HepG2 (cell line): Measurements from ENCODE around the gene TRPM5. TPM values are rescaled to one million over a fixed set of nuclear protein-coding genes. Genes with fewer than 3 reads are reported as not detected.

ENCODE experiments used
- ATAC-seq: fragments of 200-7000 bp; cut with Tn5 transposase; 3 replicates; pipeline ENCODE4 v1.9.1; 2020; ENCODE audit warnings: mild to moderate bottlenecking, moderate library complexity
- BruUV-seq: library from RNA; stranded (reverse); fragments of 400-500 nt; replicated peaks from 2 replicates; lab custom pipeline; 2021; lab: Mats Ljungman, UMichigan
- CTCF ChIA-PET: fragments of 300-600 bp; formaldehyde crosslinking; extraction: SDS; loops from one replicate; lab custom pipeline; 2021; ENCODE audit warnings: low total read pairs, inconsistent platforms, low intra/inter-chr PET ratio; lab: Yijun Ruan, JAX
- POLR2A ChIA-PET: fragments of 350-600 bp; sonication (Branson Sonifier 250); formaldehyde crosslinking; loops from one replicate; lab custom pipeline; 2020; ENCODE audit warnings: antibody characterized with exemption, inconsistent platforms; lab: Yijun Ruan, JAX
- DNase-seq: peaks from one replicate; pipeline ENCODE4 v3.0.0-alpha.2; 2015; ENCODE audit warnings: low spot score
- FAIRE-seq: peaks from 3 replicates; lab custom pipeline; 2011; peaks lifted over from hg19 to GRCh38; lab: Jason Lieb, UNC
- H2AFZ ChIP-seq: one replicate; pipeline ENCODE4 v1.6.1; 2011; ENCODE audit warnings: low read length, inconsistent platforms
- H3K27ac ChIP-seq: fragments of 300-600 bp; 3 replicates; pipeline ENCODE4 v1.8.0; 2011; ENCODE audit warnings: mixed run types, mild to moderate bottlenecking, mixed read lengths, low read length, inconsistent platforms; ENCODE audit not compliant: insufficient read depth; ENCODE audit errors: extremely low read length
- H3K27me3 ChIP-seq, 2 experiments: fragments of 200-600 bp in 1 of 2; 2 replicates in 1 of 2; 3 replicates in 1 of 2; pipeline versions ENCODE4 v1.6.0 to v1.8.0; 2011; ENCODE audit warnings: low read length in 2 of 2, mild to moderate bottlenecking in 2 of 2, moderate library complexity in 2 of 2, inconsistent platforms in 1 of 2; ENCODE audit not compliant: insufficient read depth in 2 of 2, control insufficient read depth in 1 of 2
- H3K36me3 ChIP-seq, 2 experiments: fragments of 200-600 bp in 1 of 2; replicated peaks in 1 of 2; 2 replicates in 1 of 2; 3 replicates in 1 of 2; pipeline versions ENCODE4 v1.5.1 to v1.8.0; 2011; ENCODE audit warnings: low read length in 2 of 2, inconsistent platforms in 1 of 2; ENCODE audit not compliant: insufficient read depth in 2 of 2, control insufficient read depth in 1 of 2
- H3K4me1 ChIP-seq: 2 replicates; pipeline ENCODE4 v1.5.1; 2012; ENCODE audit warnings: low read length, inconsistent platforms; ENCODE audit not compliant: insufficient read depth
- H3K4me2 ChIP-seq: 2 replicates; pipeline ENCODE4 v1.6.0; 2011; ENCODE audit warnings: low read depth, low read length, inconsistent platforms
- H3K4me3 ChIP-seq, 3 experiments: fragments of 200-600 bp in 1 of 3; sonication (generic), shearing (Covaris generic) in 1 of 3; replicated peaks in 1 of 3; 2 replicates each; pipeline ENCODE4 v1.5.1; 2011 to 2016; ENCODE audit warnings: low read length in 3 of 3, inconsistent platforms in 2 of 3, low read depth in 2 of 3, mild to moderate bottlenecking in 2 of 3, control low read depth in 1 of 3, mixed read lengths in 1 of 3; ENCODE audit not compliant: insufficient read depth in 1 of 3
- H3K79me2 ChIP-seq: one replicate; pipeline ENCODE4 v1.6.1; 2011; ENCODE audit warnings: low read length, inconsistent platforms; ENCODE audit not compliant: insufficient read depth
- H3K9ac ChIP-seq: 2 replicates; pipeline ENCODE4 v1.6.0; 2011; ENCODE audit warnings: mild to moderate bottlenecking, low read depth, low read length, inconsistent platforms; ENCODE audit not compliant: insufficient read depth
- H3K9me3 ChIP-seq: 2 replicates; pipeline ENCODE4 v1.5.1; 2012; ENCODE audit warnings: mild to moderate bottlenecking, low read length
- H4K20me1 ChIP-seq: 2 replicates; pipeline ENCODE4 v1.6.0; 2011; ENCODE audit warnings: inconsistent platforms, mild to moderate bottlenecking, low read length, moderate library complexity; ENCODE audit not compliant: insufficient read depth
- CSRNP1 ChIP-seq: sonication (generic); formaldehyde crosslinking; IDR thresholded peaks from 2 replicates; pipeline ENCODE4 v1.8.1; 2023; ENCODE audit warnings: mild to moderate bottlenecking, missing genetic modification reagents
- DR1 ChIP-seq: sonication (generic); formaldehyde crosslinking; IDR thresholded peaks from 2 replicates; pipeline ENCODE4 v1.8.0; 2021; ENCODE audit warnings: mild to moderate bottlenecking, missing genetic modification reagents, inconsistent platforms
- ETV5 ChIP-seq: IDR thresholded peaks from 2 replicates; pipeline ENCODE4 v1.6.1; 2018; ENCODE audit warnings: missing biosample characterization, missing genetic modification reagents, inconsistent platforms, borderline replicate concordance
- HDAC1 ChIP-seq: sonication (generic); formaldehyde crosslinking; IDR thresholded peaks from 2 replicates; pipeline ENCODE4 v1.5.1; 2020; ENCODE audit warnings: mild to moderate bottlenecking, missing genetic modification reagents
- PCBP1 ChIP-seq: fragments of 200-400 bp; formaldehyde crosslinking; IDR thresholded peaks from 2 replicates; pipeline ENCODE4 v1.6.1; 2017; ENCODE audit warnings: mild to moderate bottlenecking, low read depth, low read length, borderline replicate concordance
- PRPF4 ChIP-seq: fragments of 200-400 bp; formaldehyde crosslinking; IDR thresholded peaks from 2 replicates; pipeline ENCODE4 v1.6.1; 2016; ENCODE audit warnings: low read length, low read depth; ENCODE audit not compliant: poor library complexity, severe bottlenecking
- SIX4 ChIP-seq: sonication (generic); formaldehyde crosslinking; IDR thresholded peaks from 2 replicates; pipeline ENCODE4 v1.4.0; 2020; ENCODE audit warnings: missing genetic modification reagents
- SKI ChIP-seq: fragments of 450-650 bp; IDR thresholded peaks from one replicate; pipeline ENCODE4 v1.6.1; 2018; ENCODE audit warnings: mild to moderate bottlenecking; ENCODE audit not compliant: partially characterized antibody
- TOPORS ChIP-seq: sonication (generic); formaldehyde crosslinking; IDR thresholded peaks from 2 replicates; pipeline ENCODE4 v1.8.0; 2023; ENCODE audit warnings: mild to moderate bottlenecking, missing genetic modification reagents
- ZBTB3 ChIP-seq: sonication (generic); formaldehyde crosslinking; IDR thresholded peaks from 2 replicates; pipeline ENCODE4 v1.4.0; 2020; ENCODE audit warnings: low read depth, mild to moderate bottlenecking, moderate library complexity, missing genetic modification reagents, borderline replicate concordance
- ZFP90 ChIP-seq: sonication (generic); formaldehyde crosslinking; IDR thresholded peaks from 2 replicates; pipeline ENCODE4 v1.8.0; 2022; ENCODE audit warnings: missing genetic modification reagents, mild to moderate bottlenecking, inconsistent platforms, borderline replicate concordance
- ZNF460 ChIP-seq: sonication (generic); formaldehyde crosslinking; IDR thresholded peaks from 2 replicates; pipeline ENCODE4 v1.5.1; 2020; ENCODE audit warnings: missing genetic modification reagents, mild to moderate bottlenecking, borderline replicate concordance
- ZUFSP ChIP-seq: sonication (generic); formaldehyde crosslinking; IDR thresholded peaks from 2 replicates; pipeline ENCODE4 v1.9.0; 2021; ENCODE audit warnings: missing genetic modification reagents, mild to moderate bottlenecking, borderline replicate concordance
- WGBS: methylation state at CpG from one replicate; pipeline ENCODE4 v1.1.6; 2017; ENCODE audit warnings: low lambda C conversion rate; 5-methylcytosine and 5-hydroxymethylcytosine counted together
- in situ Hi-C: cut with HindIII; loops from 2 replicates; pipeline ENCODE4 v1.10.0; 2017; ENCODE audit warnings: low pct_unique_long_range_greater_than_20kb; ENCODE audit not compliant: extremely low pct_ligation_motif_present
- intact Hi-C: fragments of 100-400 bp; cut with micrococcal nuclease; formaldehyde crosslinking; loops from one replicate; pipeline ENCODE4 v1.10.0; 2022; ENCODE audit not compliant: unreplicated experiment
- polyA plus RNA-seq, 8 experiments: library from polyadenylated mRNA; depleted of rRNA in 3 of 8; stranded (reverse) in 7 of 8; unstranded in 1 of 8; fragments of >200 nt; fragmentation: Illumina TruSeq in 4 of 8; extraction: Trizol in 4 of 8; gene quantifications; 2 replicates each; pipeline versions ENCODE4 v1.2.1 to v1.2.3, GENCODE V29; 2011 to 2016; ENCODE audit warnings: low read depth in 4 of 8, missing spikeins in 1 of 8, mixed read lengths in 1 of 8; ENCODE audit not compliant: insufficient read depth in 1 of 8
- total RNA-seq, 5 experiments: library from RNA; depleted of rRNA; stranded (reverse); fragments of >200 nt; fragmentation: Illumina TruSeq; extraction: Trizol; gene quantifications; 2 replicates each; pipeline ENCODE4 v1.2.3, GENCODE V29; 2016; ENCODE audit warnings: low read depth in 1 of 5
- TF ChIP-seq, protein P1 (sequence below): sonication (generic); IDR thresholded peaks from 2 replicates; pipeline ENCODE4 v1.6.1; 2016; ENCODE audit warnings: low read depth, borderline replicate concordance

Gene TRPM5
- total and polyA plus RNA-seq, 2 of the 13 experiments (the other 11 are each of a cell fraction or from before 2014, with no cell fraction given), result 0.12 TPM; not detected in 1

GRCh38 chr11:2445746-2446551, 1.6 kb upstream of the TRPM5 start:
- ATAC-seq, result no peak; the same call in 2 of the 3 replicates
- intact Hi-C loops (no loop called here), in situ Hi-C loops (no loop called here)
- Histone ChIP-seq H3K4me2 (no peak overlapping the region), H3K4me1 (no peaks in the 10 kb centered on the region), H3K27me3 (peaks cover 20 to 77% of the 10 kb centered on the region in 2 experiments; a peak in 4 of 5 replicates), H2AFZ (no peak overlapping the region), H3K4me3 (no peak overlapping the region), H3K9ac (no peak overlapping the region), H3K36me3 (no peaks in the 10 kb centered on the region), H3K27ac (no peak overlapping the region), H3K79me2 (no peaks in the 10 kb centered on the region), H4K20me1 (no peaks in the 10 kb centered on the region), H3K9me3 (no peaks in the 10 kb centered on the region)
- no peak for DNase-seq
- no TSS peak for BruUV-seq
- no peak for FAIRE-seq
- no CpG with 5 or more reads among the region's 23 CpGs for WGBS
- ChIA-PET POLR2A (no interaction called here), CTCF (no interaction called here)
- TF ChIP-seq ZNF460 (CRISPR knock-in tag) (no peak), PCBP1 (no peak), SKI (no peak), PRPF4 (no peak), ZFP90 (CRISPR knock-in tag) (no peak), TOPORS (no peak), ZUFSP (CRISPR knock-in tag) (no peak), HDAC1 (CRISPR knock-in tag) (no peak), SIX4 (no peak), ZBTB3 (CRISPR knock-in tag) (no peak), DR1 (CRISPR knock-in tag) (no peak), CSRNP1 (no peak), ETV5 (CRISPR knock-in tag) (no peak)
- TF ChIP-seq, protein P1, sequence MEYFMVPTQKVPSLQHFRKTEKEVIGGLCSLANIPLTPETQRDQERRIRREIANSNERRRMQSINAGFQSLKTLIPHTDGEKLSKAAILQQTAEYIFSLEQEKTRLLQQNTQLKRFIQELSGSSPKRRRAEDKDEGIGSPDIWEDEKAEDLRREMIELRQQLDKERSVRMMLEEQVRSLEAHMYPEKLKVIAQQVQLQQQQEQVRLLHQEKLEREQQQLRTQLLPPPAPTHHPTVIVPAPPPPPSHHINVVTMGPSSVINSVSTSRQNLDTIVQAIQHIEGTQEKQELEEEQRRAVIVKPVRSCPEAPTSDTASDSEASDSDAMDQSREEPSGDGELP, result no peak
- TF ChIP-seq, all 625 proteins: peak for 0
